ENCODE data around the gene MYO1B. TPM values are rescaled to one million over a fixed set of nuclear protein-coding genes. Genes with fewer than 3 reads are reported as not detected.

The MYO1B gene
- polyA plus RNA-seq, 1 donor (not counting 4 experiments of a cell fraction or from before 2014, with no cell fraction given), result 277 TPM

- no peak for DNase-seq (ENCODE audit: low read depth, low spot score)
- Histone ChIP-seq H3K79me2 (ENCODE audit: control insufficient read depth, insufficient read depth, low read length) (no peaks in the 10 kb centered on the region), H3K4me3 (ENCODE audit: control insufficient read depth in 2 of 3, extremely low read depth in 1 of 3, insufficient read depth in 2 of 3, low read depth in 1 of 3, low read length in 3 of 3) (no peak overlapping the region), H4K20me1 (ENCODE audit: control insufficient read depth, extremely low read depth, insufficient read depth, low read length) (no peaks in the 10 kb centered on the region), H2AFZ (ENCODE audit: control insufficient read depth, low read length) (no peak overlapping the region), H3K4me2 (ENCODE audit: control insufficient read depth, extremely low read depth, insufficient read depth, low read depth, low read length) (no peak overlapping the region), H3K4me1 (ENCODE audit: control insufficient read depth, extremely low read depth, insufficient read depth, low read length) (no peaks in the 10 kb centered on the region), H3K27me3 (ENCODE audit: control insufficient read depth, extremely low read depth, insufficient read depth, low read length) (no peaks in the 10 kb centered on the region), H3K9ac (ENCODE audit: control insufficient read depth, extremely low read depth, insufficient read depth, low read length) (no peak overlapping the region), H3K9me1 (ENCODE audit: control insufficient read depth, extremely low read depth, insufficient read depth, low read length) (no peaks in the 10 kb centered on the region), H3K36me3 (ENCODE audit: control insufficient read depth in 2 of 2, extremely low read depth in 1 of 2, insufficient read depth in 2 of 2, low read length in 2 of 2) (peaks cover 23 to 29% of the 10 kb centered on the region in 2 experiments), H3K27ac (ENCODE audit: control insufficient read depth, insufficient read depth, low read length) (no peak overlapping the region), H3K9me3 (ENCODE audit: control insufficient read depth, low read depth, low read length) (no peaks in the 10 kb centered on the region)
- dilution Hi-C loops (cut with MboI; ENCODE audit: extremely low pct_ligation_motif_present, low sequenced_read_pairs), result no loop called here
- TF ChIP-seq EZH2 (IDR thresholded peaks at IDR 0.05; ENCODE audit: low read length), result no peak
- no peak for FAIRE-seq
These were observed 176.7 kb downstream of the MYO1B start for GRCh38 chr2:191421950-191422349.

- no peak overlapping the region for H2AFZ ChIP-seq (ENCODE audit: control insufficient read depth, low read length)
- no peak for TF ChIP-seq CTCF (optimal IDR thresholded peaks at IDR 0.05 in 1 of 3, IDR thresholded peaks at IDR 0.05 in 1 of 3, conservative IDR thresholded peaks at IDR 0.05 in 1 of 3; ENCODE audit: extremely low read depth in 1 of 3, insufficient read depth in 2 of 3, low read length in 3 of 3)
- no peak for TF ChIP-seq EZH2 (IDR thresholded peaks at IDR 0.05; ENCODE audit: low read length)
- no peak overlapping the region for H3K27ac ChIP-seq (ENCODE audit: control insufficient read depth, insufficient read depth, low read length)
- no peaks in the 10 kb centered on the region for H4K20me1 ChIP-seq (ENCODE audit: control insufficient read depth, extremely low read depth, insufficient read depth, low read length)
- no peaks in the 10 kb centered on the region for H3K27me3 ChIP-seq (ENCODE audit: control insufficient read depth, extremely low read depth, insufficient read depth, low read length)
- no peaks in the 10 kb centered on the region for H3K9me1 ChIP-seq (ENCODE audit: control insufficient read depth, extremely low read depth, insufficient read depth, low read length)
- no peaks in the 10 kb centered on the region for H3K4me1 ChIP-seq (ENCODE audit: control insufficient read depth, extremely low read depth, insufficient read depth, low read length)
- H3K79me2 ChIP-seq (ENCODE audit: control insufficient read depth, insufficient read depth, low read length), result no peaks in the 10 kb centered on the region
- H3K36me3 ChIP-seq (ENCODE audit: control insufficient read depth in 2 of 2, extremely low read depth in 1 of 2, insufficient read depth in 2 of 2, low read length in 2 of 2), result peaks cover 8 to 9% of the 10 kb centered on the region in 2 experiments
- H3K9me3 ChIP-seq (ENCODE audit: control insufficient read depth, low read depth, low read length), result no peaks in the 10 kb centered on the region
- no peak for DNase-seq (ENCODE audit: low read depth, low spot score)
- dilution Hi-C loops (cut with MboI; ENCODE audit: extremely low pct_ligation_motif_present, low sequenced_read_pairs), result no loop called here
- no peak overlapping the region for H3K4me3 ChIP-seq (ENCODE audit: control insufficient read depth in 2 of 3, extremely low read depth in 1 of 3, insufficient read depth in 2 of 3, low read depth in 1 of 3, low read length in 3 of 3)
- no peak overlapping the region for H3K4me2 ChIP-seq (ENCODE audit: control insufficient read depth, extremely low read depth, insufficient read depth, low read depth, low read length)
- FAIRE-seq, result no peak
- no peak overlapping the region for H3K9ac ChIP-seq (ENCODE audit: control insufficient read depth, extremely low read depth, insufficient read depth, low read length)
These were observed 181.8 kb downstream of the MYO1B start for GRCh38 chr2:191427031-191427430.

DNA sequence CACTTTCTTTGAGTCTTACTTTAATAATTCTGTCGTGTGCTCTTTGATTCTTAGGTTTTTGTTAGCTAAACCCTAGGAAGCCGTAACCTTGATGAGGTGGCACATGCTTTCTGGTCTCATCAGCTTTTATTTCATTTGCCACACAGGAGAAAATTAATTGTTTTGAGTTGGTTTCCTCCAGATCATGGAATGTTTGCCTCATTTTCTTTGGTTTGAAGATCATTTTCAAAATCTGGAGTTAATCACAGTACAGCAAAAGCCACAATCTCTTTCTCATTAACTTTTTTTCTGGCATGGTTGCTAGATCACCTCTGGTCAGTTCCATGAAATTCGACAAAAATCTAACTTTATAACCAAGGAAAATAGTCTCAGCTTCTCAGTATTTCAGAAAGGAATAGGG, 182.9 kb downstream of the MYO1B start:
- Histone ChIP-seq H3K4me1 (ENCODE audit: control insufficient read depth, extremely low read depth, insufficient read depth, low read length) (no peaks in the 10 kb centered on the region), H3K4me3 (ENCODE audit: control insufficient read depth in 2 of 3, extremely low read depth in 1 of 3, insufficient read depth in 2 of 3, low read depth in 1 of 3, low read length in 3 of 3) (no peak overlapping the region), H4K20me1 (ENCODE audit: control insufficient read depth, extremely low read depth, insufficient read depth, low read length) (no peaks in the 10 kb centered on the region), H3K27ac (ENCODE audit: control insufficient read depth, insufficient read depth, low read length) (no peak overlapping the region), H3K4me2 (ENCODE audit: control insufficient read depth, extremely low read depth, insufficient read depth, low read depth, low read length) (no peak overlapping the region), H3K9me3 (ENCODE audit: control insufficient read depth, low read depth, low read length) (no peaks in the 10 kb centered on the region), H2AFZ (ENCODE audit: control insufficient read depth, low read length) (no peak overlapping the region), H3K79me2 (ENCODE audit: control insufficient read depth, insufficient read depth, low read length) (no peaks in the 10 kb centered on the region), H3K9me1 (ENCODE audit: control insufficient read depth, extremely low read depth, insufficient read depth, low read length) (no peaks in the 10 kb centered on the region), H3K9ac (ENCODE audit: control insufficient read depth, extremely low read depth, insufficient read depth, low read length) (no peak overlapping the region), H3K27me3 (ENCODE audit: control insufficient read depth, extremely low read depth, insufficient read depth, low read length) (no peaks in the 10 kb centered on the region), H3K36me3 (ENCODE audit: control insufficient read depth in 2 of 2, extremely low read depth in 1 of 2, insufficient read depth in 2 of 2, low read length in 2 of 2) (peaks cover 6% of the 10 kb centered on the region in 2 experiments)
- no peak for TF ChIP-seq CTCF (optimal IDR thresholded peaks at IDR 0.05 in 1 of 3, IDR thresholded peaks at IDR 0.05 in 1 of 3, conservative IDR thresholded peaks at IDR 0.05 in 1 of 3; ENCODE audit: extremely low read depth in 1 of 3, insufficient read depth in 2 of 3, low read length in 3 of 3)
- TF ChIP-seq EZH2 (IDR thresholded peaks at IDR 0.05; ENCODE audit: low read length), result no peak
- FAIRE-seq (no peak), DNase-seq (ENCODE audit: low read depth, low spot score) (no peak)
- dilution Hi-C loops (cut with MboI; ENCODE audit: extremely low pct_ligation_motif_present, low sequenced_read_pairs), result no loop called here
